A673 (cell line): ENCODE results near the gene FZD10.

ENCODE experiments used
- CTCF ChIP-seq: fragments of 300-800, 200-600 bp; sonication (generic); conservative IDR thresholded peaks from 2 replicates; pipeline ENCODE4 v1.5.1; 2017; ENCODE audit warnings: low read depth, mild to moderate bottlenecking, antibody characterized with exemption, low read length, moderate library complexity, mixed read lengths
- EZH2 ChIP-seq: fragments of 200-600 bp; sonication (generic); IDR thresholded peaks from 2 replicates; pipeline ENCODE4 v1.6.1; 2017; ENCODE audit warnings: borderline replicate concordance, low read depth, mild to moderate bottlenecking, mixed read lengths, antibody characterized with exemption, low read length; ENCODE audit not compliant: poor library complexity, severe bottlenecking

GRCh38 chr12:130201037-130201436 lies 38.8 kb downstream of the FZD10 start:
- TF ChIP-seq EZH2 = no peak
- no peak for TF ChIP-seq CTCF
